HG02610 (cell line): ENCODE data around the gene ARHGAP15.

ENCODE experiments used
- ATAC-seq: cut with Tn5 transposase; IDR thresholded peaks from one replicate; pipeline ENCODE4 v1.9.1; 2021; ENCODE audit warnings: mild to moderate bottlenecking, moderate library complexity; ENCODE audit not compliant: unreplicated experiment

ARHGAP15 gene

GRCh38 chr2:143608758-143609157, 479.5 kb downstream of the ARHGAP15 start:
- no peak for ATAC-seq

GRCh38 chr2:143611336-143611735, 482.1 kb downstream of the ARHGAP15 start:
- no peak for ATAC-seq

DNA sequence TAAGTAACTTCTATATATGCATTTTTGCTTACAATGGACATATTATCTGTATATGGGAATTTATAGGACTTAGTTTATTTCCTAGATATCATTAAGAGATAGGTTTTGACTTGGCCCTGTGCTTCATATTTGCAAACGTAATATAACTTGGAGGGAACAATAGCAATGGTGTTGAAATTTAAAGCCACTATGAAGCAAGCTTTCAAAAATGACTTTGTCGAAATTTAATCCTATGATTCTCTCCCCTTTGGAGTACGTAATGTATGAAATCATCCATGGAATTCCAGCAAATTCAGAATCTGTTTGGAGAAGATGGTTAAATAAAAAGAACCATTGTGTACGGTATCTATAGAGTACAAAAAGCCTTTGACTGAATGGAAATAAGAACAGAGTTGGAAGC, 486.3 kb downstream of the ARHGAP15 start:
- no peak for ATAC-seq

DNA sequence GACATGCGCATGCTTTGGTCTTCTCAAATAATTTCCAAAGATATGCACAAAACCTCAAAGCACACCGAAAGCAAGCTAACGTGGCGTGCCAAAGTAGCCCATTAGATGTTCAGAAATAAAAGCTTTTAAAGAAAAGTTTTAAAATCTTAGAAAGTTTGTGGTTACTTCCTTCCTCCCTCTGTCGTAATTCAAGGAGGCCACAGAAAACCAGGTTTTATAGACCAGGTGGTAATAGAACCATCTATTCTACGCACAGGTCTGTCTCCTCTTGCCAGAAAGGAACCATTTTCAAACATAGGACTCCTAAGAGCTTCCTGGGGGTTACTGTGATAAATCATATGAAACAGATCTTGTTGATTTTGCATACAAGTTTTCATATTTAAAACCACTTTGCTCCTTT, 487.2 kb downstream of the ARHGAP15 start:
- no peak for ATAC-seq

GRCh38 chr2:143617803-143618415, 488.7 kb downstream of the ARHGAP15 start:
- no peak for ATAC-seq

DNA sequence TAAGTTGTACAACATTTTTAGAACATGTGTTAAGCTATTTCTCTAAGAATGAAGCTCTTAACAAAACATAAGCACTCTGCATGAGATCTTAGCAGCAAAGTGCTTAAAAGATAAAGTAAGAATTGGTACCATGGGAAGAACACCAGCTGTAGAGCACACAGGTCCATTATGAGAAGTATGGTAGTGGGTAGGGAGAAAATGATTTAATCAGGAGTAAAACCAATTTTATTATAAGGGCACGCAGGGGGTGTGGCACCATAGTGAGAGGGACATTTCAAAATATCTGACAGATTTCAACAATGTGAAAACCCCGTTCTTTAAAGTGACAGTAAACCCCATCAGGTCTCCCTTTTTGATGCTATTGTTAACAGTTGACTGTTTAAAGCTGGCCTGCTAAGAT, 492.9 kb downstream of the ARHGAP15 start:
- no peak for ATAC-seq

DNA sequence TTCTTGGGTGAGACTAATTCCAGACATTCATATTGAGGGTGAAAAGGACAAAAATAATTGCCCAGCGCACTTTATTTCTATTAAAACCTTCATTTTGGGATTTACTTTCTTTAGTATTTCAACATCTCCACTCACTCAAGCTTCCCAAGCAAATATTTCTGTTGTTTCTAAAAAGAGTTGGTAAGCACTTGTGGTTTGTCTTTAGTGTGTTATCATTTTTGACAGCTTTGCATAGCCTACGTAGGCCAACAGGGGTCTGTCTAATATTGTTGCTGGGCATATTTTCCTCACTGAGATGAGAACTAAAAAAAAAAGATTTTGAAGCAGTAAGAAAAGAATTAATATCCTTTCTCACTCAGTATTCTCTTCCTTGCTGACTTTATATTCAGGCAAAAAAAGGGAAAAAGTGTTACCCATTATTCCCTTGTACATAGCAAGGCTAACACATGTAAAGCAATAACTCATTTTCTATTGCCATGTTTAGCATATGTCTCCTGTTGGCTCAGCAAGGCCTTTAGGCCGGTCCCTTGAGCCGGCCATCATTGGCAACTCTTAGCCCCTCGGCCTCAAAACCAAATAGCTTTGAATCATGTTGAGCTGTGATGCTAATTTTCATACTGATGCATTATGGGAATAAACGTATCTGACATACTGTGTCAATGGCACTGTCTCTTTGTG, 494.2 kb downstream of the ARHGAP15 start:
- no peak for ATAC-seq

DNA sequence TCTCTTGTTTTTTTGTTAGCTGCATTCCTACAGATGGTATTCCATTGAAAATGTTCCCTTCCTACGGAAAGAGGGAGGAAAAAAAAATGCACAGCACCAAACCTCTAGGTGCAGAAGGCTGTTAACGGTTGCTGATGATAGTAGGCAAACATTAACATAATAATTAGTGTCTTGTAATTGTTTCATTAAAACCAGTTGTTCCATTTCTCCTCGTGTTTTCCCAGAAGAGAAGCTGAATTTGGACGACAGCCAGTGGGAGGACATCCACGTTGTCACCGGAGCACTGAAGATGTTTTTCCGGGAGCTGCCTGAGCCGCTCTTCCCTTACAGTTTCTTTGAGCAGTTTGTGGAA, 494.7 kb downstream of the ARHGAP15 start:
- ATAC-seq: no peak

DNA sequence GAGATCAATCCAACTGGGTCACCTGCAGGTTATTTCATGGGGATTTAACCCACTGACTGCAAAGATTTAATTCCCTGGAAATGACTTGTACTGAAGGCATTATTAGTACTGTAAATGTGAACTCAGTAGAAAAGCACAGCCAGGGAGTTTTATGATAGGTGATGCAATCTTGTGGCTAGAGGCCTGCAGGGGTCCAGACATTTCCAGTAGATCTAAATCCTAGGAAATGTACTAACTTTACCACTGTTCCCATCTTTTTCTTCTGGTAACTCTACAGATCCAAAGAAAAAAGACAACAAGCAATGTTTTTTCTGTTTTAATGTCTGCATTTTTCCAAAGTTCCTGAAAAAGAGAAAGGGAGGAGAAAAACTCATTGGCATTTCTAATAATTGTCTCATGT, 500.1 kb downstream of the ARHGAP15 start:
- no peak for ATAC-seq

DNA sequence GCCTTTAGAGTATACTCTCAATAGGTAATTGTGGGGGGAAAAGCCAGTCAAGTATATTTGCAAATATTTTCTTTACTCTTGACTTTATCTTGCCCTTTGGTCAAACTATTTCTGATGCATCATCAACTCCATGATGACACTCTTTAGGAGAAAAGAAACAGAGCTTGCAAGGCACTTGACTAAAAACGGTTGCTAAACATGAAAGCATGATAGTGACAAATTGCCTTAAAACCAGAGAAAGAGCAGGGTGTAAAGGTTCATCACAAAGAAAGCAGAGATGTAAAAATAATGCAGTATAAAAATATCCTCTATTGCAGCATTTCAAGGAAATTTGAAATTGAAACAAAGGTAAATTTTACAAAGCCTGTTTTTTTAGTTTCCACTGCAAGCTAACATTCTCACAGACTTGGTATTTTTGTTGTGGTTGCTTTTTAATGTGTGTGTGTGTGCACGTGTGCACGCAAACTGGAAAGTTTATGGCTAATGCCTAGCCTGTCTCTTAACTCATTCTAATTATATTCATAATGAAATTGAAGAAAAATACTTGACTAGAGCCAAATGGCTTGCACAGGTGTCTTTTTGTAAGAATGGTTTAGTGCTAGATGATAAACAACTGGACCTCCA, 503.6 kb downstream of the ARHGAP15 start:
- ATAC-seq: no peak

- ATAC-seq: no peak
Measured at GRCh38 chr2:143633419-143633818, 504.2 kb downstream of the ARHGAP15 start.

DNA sequence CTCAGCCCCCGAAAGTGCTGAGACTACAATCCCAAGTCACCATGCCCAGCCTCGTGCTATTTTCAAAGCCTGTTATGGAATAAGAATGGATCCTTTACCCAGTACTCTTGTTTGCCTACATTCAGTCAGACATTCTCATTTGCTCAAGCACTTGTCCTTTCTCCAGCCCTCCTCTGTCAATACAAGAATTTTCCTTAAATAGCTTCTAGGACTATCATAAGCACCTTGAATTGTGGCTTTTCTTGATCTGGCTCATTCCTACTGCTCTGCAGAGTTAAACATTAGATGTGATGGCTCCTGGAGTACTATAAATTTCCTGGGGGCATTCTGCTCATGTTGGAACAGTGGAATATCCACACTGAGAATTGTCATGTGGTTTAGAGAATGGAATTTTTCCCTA, 506.1 kb downstream of the ARHGAP15 start:
- no peak for ATAC-seq

GRCh38 chr2:143635936-143636335, 506.7 kb downstream of the ARHGAP15 start:
- no peak for ATAC-seq

DNA sequence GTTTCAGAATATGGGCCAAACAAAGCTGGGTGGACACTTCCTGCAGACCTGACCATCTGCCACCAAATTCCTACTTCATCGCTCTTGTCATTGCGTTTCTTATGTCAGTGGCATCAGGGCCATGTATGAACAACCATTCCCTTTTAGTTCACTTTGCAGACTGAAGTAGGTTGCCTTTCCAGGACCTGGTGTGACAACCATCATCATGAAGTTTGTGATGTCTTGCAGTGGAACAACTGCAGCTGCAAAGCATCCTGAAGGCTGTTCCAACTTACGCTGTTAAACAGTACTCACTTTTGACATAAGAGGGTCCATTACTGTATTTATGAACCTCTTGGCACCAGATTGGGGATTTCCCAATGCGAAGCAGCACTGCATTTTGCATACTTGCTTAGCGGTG, 511.6 kb downstream of the ARHGAP15 start:
- no peak for ATAC-seq

- no peak for ATAC-seq
Measured at GRCh38 chr2:143645921-143646645, 516.9 kb downstream of the ARHGAP15 start.

GRCh38 chr2:143649226-143649740, 520.1 kb downstream of the ARHGAP15 start:
- ATAC-seq: no peak

DNA sequence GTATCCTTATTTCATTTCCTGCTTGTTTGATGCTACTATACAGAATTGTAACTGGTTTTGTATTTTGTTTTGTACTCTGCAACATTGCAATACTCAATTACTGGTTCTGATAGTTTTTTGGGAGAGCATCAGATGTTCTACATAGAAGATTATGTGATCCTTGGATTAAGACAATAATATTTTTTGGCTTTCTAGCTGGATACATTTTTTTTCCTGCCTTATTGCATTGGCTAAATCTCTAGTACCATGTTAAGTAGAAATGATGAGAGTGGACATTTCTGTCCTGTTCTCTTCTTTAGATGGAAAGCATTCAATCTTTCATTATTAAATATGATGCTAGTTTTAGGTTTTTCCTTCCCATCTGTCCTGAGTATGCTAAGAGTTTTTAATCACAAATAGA, 523.5 kb downstream of the ARHGAP15 start:
- no peak for ATAC-seq

DNA sequence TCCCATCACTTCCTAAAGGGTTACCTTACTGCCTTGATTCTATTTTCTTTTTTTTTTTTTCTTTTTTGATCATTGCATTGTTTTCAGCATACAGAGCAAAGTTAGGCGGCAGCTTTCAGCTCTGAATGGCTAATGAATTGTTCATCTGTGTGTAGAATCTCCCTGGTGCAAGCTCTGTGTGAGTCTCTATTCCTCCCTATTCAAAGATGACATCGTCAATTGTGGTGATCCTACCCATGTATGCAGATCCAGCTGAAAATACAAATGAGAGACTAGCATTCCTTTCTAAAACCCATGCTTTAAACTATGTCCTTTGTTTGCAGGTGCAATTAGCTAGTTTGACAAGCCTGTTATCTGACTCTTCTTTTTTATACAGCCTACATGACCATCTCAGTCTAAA, 539.0 kb downstream of the ARHGAP15 start:
- no peak for ATAC-seq

- no peak for ATAC-seq
Measured at GRCh38 chr2:143674051-143674450, 544.8 kb downstream of the ARHGAP15 start.

DNA sequence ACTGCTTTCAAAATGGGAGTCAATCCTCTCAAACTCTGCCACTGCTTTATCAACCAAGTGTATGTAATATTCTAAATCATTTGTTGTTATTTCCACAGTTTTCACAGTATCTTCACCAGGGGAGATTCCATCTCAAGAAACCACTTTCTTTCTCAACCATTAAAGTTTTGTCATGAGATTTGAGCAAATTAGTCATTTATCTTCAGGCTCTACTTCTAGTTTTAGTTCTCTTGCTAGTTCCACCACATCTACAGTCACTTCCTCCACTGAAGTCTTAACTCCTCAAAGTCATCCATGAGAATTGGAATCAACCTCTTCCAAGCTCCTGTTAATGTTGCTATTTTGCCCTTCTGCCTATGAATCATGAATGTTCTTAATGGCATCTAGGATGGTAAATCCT, 545.8 kb downstream of the ARHGAP15 start:
- ATAC-seq: no peak

DNA sequence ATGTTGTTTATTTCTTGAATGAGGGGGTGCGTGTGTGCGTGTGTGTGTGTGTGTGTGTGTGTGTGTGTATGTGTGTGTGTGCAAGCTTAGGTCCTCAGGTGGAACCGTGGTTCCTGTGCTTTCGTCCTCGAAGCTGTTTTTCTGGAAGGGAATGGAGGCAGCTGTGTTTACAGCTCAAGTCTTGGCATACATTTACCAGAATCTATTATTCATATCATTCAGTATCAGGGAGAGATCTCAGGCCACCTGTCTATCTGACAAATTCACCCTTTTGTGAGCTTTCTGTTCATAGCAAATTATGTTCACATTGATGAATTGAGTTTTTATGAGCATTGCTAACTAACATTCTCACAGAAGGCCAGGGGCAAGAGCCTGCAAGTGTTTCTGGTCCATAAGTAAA, 550.4 kb downstream of the ARHGAP15 start:
- ATAC-seq: no peak
